Measurements from ENCODE around the gene MMP25.

Gene MMP25

GRCh38 chr16:3035289-3035971 is 10.9 kb upstream of the MMP25 start:
- no peak overlapping the region for H3K9ac ChIP-seq (ENCODE audit: low read length)
- peaks cover 23% of the 10 kb centered on the region for H3K4me1 ChIP-seq (ENCODE audit: low read length)
- TF ChIP-seq EZH2phosphoT487 (IDR thresholded peaks at IDR 0.05; ENCODE audit: low read depth) (no peak), CTCF (IDR thresholded peaks at IDR 0.05; ENCODE audit: low read depth, low read length) (no peak)
- H2AFZ ChIP-seq (ENCODE audit: low read depth, low read length), result no peak overlapping the region
- H3K4me3 ChIP-seq (ENCODE audit: low read length), result no peak overlapping the region
- H3K36me3 ChIP-seq (replicated peaks; ENCODE audit: low read depth, low read length), result no peaks in the 10 kb centered on the region
- H3K79me2 ChIP-seq (ENCODE audit: low read length), result no peaks in the 10 kb centered on the region
- 0 out of 2 replicates have a peak overlapping the region, but pooled peaks have one; percentile 41 for H3K4me2 ChIP-seq (ENCODE audit: low read length)
- no peak overlapping the region for H3K27ac ChIP-seq (ENCODE audit: low read length)
- H4K20me1 ChIP-seq (ENCODE audit: insufficient read depth, low read length), result no peaks in the 10 kb centered on the region
- H3K9me3 ChIP-seq (ENCODE audit: insufficient read depth, low read length), result no peaks in the 10 kb centered on the region
- peaks cover 20% of the 10 kb centered on the region for H3K27me3 ChIP-seq (ENCODE audit: low read depth, low read length)

GRCh38 chr16:3035972-3036725 is 10.2 kb upstream of the MMP25 start:
- Histone ChIP-seq H3K4me1 (ENCODE audit: low read length) (peaks cover 23% of the 10 kb centered on the region), H3K79me2 (ENCODE audit: low read length) (no peaks in the 10 kb centered on the region), H3K27me3 (ENCODE audit: low read depth, low read length) (peaks cover 20% of the 10 kb centered on the region), H3K4me2 (ENCODE audit: low read length) (peak overlapping the region; percentile 41), H4K20me1 (ENCODE audit: insufficient read depth, low read length) (no peaks in the 10 kb centered on the region), H3K4me3 (ENCODE audit: low read length) (peak overlapping the region; percentile 51), H3K36me3 (replicated peaks; ENCODE audit: low read depth, low read length) (no peaks in the 10 kb centered on the region), H3K27ac (ENCODE audit: low read length) (no peak overlapping the region), H2AFZ (ENCODE audit: low read depth, low read length) (no peak overlapping the region), H3K9me3 (ENCODE audit: insufficient read depth, low read length) (no peaks in the 10 kb centered on the region), H3K9ac (ENCODE audit: low read length) (no peak overlapping the region)
- TF ChIP-seq CTCF (IDR thresholded peaks at IDR 0.05; ENCODE audit: low read depth, low read length) (no peak), EZH2phosphoT487 (IDR thresholded peaks at IDR 0.05; ENCODE audit: low read depth) (no peak)

- no peak within 1 kb of the TSS for H2AFZ ChIP-seq (ENCODE audit: low read depth, low read length)
- H3K9me3 ChIP-seq (ENCODE audit: insufficient read depth, low read length), result no peaks in the 10 kb centered on the region
- H3K79me2 ChIP-seq (ENCODE audit: low read length), result no peaks in the 10 kb centered on the region
- H4K20me1 ChIP-seq (ENCODE audit: insufficient read depth, low read length), result no peaks in the 10 kb centered on the region
- no peak within 1 kb of the TSS for H3K27ac ChIP-seq (ENCODE audit: low read length)
- H3K4me3 ChIP-seq (ENCODE audit: low read length), result peak within 1 kb of the TSS; percentile 51
- H3K9ac ChIP-seq (ENCODE audit: low read length), result no peak within 1 kb of the TSS
- peaks cover 20% of the 10 kb centered on the region for H3K4me1 ChIP-seq (ENCODE audit: low read length)
- peak within 1 kb of the TSS; percentile 41 for H3K4me2 ChIP-seq (ENCODE audit: low read length)
- H3K36me3 ChIP-seq (replicated peaks; ENCODE audit: low read depth, low read length), result no peaks in the 10 kb centered on the region
- TF ChIP-seq EZH2phosphoT487 (IDR thresholded peaks at IDR 0.05; ENCODE audit: low read depth) (no peak), CTCF (IDR thresholded peaks at IDR 0.05; ENCODE audit: low read depth, low read length) (no peak)
- peaks cover 20% of the 10 kb centered on the region for H3K27me3 ChIP-seq (ENCODE audit: low read depth, low read length)
Measured at GRCh38 chr16:3036726-3037315, 9.5 kb upstream of the MMP25 start, which contains the start of gene BICDL2. Gene BICDL2 (minus strand): TSS chr16:3036944. CDS start chr16:3035496, 1,448 bp downstream.

GRCh38 chr16:3038256-3038655 is 8.1 kb upstream of the MMP25 start:
- no peaks in the 10 kb centered on the region for H3K79me2 ChIP-seq (ENCODE audit: low read length)
- H3K9ac ChIP-seq (ENCODE audit: low read length), result no peak overlapping the region
- peaks cover 20% of the 10 kb centered on the region for H3K27me3 ChIP-seq (ENCODE audit: low read depth, low read length)
- no peak for TF ChIP-seq EZH2phosphoT487 (IDR thresholded peaks at IDR 0.05; ENCODE audit: low read depth)
- TF ChIP-seq CTCF (IDR thresholded peaks at IDR 0.05; ENCODE audit: low read depth, low read length), result no peak
- no peaks in the 10 kb centered on the region for H3K36me3 ChIP-seq (replicated peaks; ENCODE audit: low read depth, low read length)
- H3K4me1 ChIP-seq (ENCODE audit: low read length), result peaks cover 6% of the 10 kb centered on the region
- H3K27ac ChIP-seq (ENCODE audit: low read length), result no peak overlapping the region
- no peaks in the 10 kb centered on the region for H3K9me3 ChIP-seq (ENCODE audit: insufficient read depth, low read length)
- no peak overlapping the region for H2AFZ ChIP-seq (ENCODE audit: low read depth, low read length)
- H3K4me2 ChIP-seq (ENCODE audit: low read length), result no peak overlapping the region
- H4K20me1 ChIP-seq (ENCODE audit: insufficient read depth, low read length), result no peaks in the 10 kb centered on the region
- no peak overlapping the region for H3K4me3 ChIP-seq (ENCODE audit: low read length)

Measured in OCI-LY3 (cell line).